ENCODE results near the gene KLC1.
"Not testable (repeated sequence)": the region's sequence is repeated elsewhere in the genome, so short reads cannot be mapped to it uniquely, and the experiment has no call there.

Gene KLC1

DNA sequence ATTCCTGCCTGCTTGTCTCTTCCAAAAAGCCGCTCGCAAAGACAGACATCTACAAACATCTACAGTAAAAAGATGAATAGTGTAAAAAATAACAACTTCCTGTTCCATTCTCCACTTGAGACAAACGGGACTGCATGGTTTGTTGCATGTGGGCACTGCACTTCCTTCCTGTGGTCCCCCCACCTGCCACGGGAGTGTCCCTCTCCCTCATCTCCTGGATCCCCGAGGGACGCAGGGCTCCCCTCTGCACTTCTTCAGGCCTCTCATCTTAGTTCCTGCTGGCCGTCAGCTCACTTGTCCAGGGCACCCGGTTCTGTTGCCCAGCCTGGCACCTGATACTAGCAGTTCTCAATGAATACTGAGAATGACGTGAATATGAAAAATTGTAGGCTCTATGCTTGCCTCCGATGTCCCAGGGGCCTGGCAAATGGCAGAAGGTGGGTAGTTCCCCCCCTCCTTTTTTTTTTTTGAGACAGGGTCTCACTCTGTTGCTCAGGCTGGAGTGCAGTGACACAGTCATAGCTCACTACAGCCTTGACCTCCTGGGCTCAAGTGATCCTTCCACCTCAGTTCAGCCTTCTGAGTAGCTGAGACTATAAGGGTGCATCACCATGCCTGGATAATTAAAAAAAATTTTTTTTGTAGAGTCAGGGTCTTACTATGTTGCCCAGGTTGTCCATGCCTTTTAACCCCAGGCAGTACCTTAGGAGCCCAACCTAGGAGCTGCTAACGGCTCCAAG, 3.5 kb upstream of the KLC1 start:
- peak; percentile 43 for DNase-seq (ENCODE audit: low spot score)

DNA sequence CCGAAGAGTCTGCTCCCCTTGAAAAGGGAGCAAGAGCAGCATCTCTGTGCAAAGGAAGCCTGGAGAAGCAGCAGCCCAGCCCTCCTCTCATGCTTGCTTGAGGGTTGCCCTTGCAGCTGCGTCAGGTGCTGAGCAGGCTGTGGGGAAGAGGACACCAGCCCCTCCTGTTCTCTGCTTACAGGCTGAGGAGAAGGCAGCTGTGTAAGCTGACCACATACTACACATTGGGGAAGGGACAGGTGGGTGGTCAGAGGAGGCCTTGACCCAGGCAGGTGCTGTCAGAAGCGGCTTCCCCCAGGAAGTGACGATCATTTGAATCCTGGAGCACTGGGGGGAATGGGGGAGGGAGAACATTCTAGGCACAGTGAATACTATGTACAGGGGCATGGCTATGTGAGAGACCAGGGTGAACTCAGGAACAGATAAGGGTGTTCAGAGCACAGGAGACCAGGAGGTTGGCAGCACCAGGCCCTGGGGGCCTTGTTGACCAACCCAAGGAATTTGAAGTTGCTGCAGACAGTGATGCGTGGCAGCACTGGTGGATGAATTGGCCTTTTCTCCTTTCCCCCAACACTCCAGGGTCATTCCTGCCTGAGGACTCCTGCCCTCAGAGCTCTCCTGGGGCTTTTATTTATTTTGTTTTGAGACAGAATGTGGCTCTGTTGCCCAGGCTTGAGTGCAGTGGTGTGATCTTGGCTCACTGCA, 2.7 kb upstream of the KLC1 start:
- DNase-seq (ENCODE audit: low spot score) = no peak

DNA sequence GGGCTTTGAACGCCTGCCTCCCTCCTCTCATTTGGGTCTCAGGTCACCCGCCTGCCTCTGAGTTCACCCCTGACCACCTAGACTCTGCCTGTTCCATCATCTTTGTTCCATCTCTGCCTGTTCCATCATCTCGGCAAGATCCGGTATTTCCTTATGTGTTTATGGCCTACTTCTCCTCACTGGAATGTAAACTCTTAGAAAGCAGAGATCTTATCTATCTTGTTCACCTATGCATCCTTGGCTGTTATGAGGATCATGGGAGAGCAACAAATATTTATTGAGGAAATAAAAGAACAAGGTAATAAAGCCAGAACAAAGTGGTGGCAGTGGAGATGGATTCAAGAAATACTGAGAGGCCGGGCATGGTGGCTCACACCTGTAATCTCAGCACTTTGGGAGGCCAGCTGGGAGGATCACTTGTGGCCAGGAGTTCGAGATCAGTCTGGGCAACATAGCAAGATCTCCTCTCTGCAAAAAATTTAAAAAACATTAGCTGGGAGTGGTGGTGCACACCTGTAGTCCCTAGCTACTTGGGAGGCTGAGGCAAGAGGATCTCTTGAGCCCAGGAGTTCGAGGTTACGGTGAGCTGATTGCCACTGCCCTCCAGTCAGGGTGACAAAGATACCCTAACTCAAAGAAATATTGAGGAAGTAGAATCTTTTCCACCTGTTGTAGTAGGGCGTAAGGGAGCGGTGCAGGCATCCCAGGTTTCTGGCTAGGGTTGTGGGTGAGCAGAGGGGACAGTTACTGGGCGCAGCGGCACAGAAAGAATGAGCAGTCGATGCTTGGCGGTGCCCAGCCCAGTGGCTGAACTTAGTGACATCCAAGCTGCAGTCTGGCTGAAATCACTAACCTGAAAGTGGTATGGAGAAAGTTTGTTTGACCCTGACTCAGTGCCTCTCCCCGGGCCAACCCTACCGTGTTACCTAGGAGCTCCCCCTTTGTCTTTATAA, 1.7 kb upstream of the KLC1 start:
- DNase-seq (ENCODE audit: low spot score) = no peak

DNA sequence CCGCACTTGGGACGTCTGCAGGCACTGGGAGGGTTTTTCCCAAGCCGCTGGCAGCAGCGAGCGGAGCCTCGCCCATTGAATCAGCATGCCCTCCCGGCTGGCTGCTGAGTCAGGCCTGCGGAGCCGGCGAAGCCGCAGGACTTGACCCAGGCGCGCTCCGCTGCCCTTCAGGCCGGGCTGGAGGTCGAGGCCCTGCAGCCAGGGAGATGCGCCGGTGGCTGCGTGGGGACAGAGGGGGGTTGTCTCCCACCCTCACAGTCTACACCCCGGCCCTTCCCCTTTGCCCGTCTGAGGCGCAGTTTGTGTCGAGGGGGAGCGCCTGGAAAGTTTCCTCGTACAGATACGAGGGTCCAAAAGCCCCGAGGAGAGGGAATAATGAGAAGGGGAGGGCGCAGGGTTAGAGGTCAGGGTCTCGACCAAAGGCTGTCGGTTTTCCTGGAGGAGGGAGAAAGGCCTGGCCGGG, 759 bp upstream of the KLC1 start:
- no peak for DNase-seq (ENCODE audit: low spot score)

DNA sequence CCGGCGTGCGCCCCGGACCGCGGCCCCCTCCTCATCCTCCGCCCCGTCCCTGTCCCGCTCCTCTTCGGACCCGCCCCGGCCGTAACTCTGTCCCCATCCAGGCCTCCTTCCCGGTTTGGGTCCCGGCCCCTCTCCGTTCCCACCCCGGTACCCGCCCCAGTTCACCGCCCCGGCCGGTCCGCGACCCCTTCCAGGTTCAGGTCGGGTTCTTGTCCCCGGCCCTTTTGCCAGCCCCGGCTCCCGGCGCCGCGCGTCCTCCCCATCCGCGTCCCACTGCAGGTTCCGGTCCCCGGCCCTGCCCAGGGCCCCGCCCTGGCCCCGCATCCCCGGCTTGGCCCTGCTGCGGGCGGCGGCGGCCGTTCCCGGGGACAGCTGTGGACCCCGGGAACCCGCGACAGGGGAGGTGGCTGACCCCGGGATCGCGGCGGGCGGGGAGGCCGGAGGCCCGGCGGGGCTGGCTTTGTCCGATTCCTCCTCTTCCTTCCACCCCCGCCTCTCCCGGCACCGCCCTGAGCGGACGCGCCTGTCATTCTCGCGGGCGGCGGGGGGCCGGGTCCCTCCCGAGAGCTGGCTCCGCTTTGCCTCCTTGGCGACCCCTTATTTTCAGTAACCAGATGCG, 601 bp downstream of the KLC1 start:
- DNase-seq (ENCODE audit: low spot score) = peak; percentile 41

DNA sequence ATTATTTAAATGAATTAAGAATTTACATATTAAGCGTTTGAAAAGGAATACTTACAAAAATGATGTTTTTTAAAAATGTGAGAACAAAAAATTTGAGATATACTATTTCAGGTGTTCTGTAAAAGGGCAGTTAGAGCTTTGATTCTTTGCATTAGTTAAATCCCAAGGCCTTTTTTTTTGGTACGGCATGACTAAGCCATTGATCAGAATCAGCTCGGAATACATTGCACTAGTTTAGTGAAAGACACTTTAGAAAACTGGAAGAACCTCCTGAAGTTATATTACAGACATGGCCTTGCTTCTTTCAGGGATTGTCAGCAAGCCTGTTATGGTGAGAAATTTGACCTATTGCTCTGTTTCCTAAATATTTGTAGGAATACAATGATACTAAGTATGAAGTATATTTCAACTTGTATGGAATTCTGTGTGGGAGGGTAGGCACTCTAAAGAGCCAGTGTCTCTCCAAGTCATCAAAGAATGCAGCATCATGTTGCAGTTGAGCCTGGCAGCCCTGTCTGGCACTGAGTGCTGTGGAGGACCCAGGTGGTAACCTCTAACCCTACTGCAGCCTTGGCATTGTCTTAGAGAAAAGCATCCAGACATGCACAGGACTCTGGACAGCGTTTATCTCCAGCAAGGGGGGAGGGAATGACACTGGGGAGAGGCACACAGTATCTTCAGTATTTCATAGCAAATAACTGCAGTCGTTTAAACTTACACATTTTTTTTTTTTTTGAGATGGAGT, 1.5 kb downstream of the KLC1 start:
- DNase-seq (ENCODE audit: low spot score) = no peak

DNA sequence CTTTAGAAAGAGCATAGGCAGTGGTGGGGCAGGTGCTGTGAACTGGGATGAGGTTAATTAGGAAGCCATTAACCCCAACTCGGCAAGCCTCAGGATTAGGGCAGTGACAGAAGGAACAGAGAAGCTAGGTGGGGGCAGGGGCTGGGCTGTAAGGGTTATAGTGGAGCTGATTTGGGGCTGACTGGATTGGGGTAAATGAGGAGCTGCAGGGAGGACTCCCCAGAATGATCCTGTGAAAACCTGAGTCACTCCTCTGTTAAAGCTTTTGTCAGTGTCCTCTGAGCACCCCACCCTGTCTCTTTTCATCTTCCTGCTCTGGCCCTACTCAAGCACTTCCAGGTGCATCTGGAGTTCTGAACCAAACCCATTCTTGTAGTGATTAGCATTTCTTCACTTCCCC, 4.4 kb downstream of the KLC1 start:
- no peak for DNase-seq (ENCODE audit: low spot score)

DNA sequence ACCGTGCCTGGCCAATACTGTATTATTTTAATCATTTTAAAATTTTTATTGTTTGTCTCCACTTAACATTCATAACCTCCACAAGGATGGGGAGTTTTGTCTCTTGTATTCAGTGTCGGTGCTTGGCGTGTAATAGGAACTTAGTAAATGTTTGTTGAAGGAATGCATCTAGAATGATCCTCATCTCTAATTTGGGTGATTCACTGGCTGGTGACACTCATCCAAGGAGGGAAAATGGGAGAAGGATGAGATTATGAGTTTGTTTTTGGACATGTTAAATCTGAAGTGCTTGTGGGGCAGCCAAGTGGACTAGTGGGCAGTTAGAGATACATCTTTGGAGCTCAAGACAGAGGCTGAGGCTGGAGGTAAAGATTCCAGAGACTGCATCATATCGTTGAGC, 5.1 kb downstream of the KLC1 start:
- DNase-seq (ENCODE audit: low spot score) = no peak

DNA sequence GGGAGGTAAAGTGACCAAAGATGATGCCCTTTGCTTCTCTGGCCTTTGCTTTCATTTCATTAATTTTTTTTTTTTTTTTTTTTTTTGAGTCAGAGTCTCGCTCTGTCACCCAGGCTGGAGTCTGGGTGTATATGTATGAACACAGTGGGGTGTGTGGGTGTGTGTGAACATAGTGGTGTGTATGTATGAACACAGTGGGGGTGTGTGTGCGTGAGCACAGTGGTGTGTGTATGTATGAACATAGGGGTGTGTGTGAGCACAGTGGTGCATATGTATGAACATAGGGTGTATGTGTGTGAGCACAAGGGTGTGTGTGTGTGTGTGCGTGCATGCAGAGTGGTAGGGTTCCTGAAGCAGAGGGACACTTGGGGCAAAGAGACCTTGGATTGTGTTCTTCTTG, 9.6 kb downstream of the KLC1 start:
- no peak for DNase-seq (ENCODE audit: low spot score)

DNA sequence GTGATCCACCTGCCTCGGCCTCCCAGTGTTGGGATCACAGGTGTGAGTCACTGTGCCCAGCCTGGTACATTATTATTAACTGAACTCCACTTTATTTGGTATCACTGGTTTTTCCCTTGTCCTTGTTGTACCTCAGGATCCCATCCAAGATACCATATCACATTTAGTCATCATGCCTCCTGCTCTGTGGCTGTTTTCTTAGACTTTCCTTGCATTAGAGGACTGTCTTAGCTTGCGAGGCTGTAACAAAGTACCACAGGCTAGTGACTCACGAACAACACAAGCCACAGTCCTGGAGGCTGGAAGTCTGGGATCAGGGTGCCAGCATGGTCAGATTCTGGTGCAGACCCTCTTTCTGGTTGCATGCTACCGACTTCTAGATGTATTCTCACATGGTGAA, 12.2 kb downstream of the KLC1 start:
- no peak for DNase-seq (ENCODE audit: low spot score)

DNA sequence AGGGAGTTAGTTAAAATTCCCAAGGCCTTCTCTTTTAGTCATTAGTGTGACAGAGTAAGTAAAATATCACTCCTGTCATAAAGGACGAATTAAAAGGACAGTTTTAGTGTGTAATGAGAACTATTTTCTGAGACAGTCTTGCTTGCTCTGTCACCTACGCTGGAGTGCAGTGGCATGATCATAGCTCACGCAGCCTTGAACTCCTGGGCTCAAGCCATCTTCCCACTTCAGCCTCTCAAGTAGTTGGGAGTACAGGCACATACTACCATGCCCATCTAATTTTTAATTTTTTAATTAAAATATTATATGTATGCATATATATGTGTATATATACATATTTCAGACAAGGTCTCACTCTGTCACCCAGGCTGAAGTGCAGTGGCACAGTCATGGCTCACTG, 17.2 kb downstream of the KLC1 start:
- DNase-seq (ENCODE audit: low spot score) = no peak

DNA sequence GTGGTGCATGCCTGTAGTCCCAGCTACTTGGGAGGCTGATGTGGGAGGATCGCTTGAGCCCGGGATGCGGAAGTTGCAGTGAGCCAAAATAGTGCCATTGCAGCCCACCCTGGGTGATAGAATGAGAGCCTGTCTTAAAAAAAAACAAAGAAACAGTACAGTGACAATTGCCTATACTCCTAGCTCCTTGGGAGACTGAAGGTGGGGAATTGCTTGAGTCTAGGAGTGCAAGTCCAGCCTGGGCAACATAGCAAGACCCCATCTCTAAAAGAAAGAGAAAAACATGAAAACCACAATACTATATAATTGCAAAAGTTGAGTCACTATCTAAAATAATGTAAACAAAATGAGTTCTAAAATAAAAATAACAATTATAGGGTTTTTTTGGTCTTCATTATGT, 20.0 kb downstream of the KLC1 start:
- DNase-seq (ENCODE audit: low spot score) = no peak

DNA sequence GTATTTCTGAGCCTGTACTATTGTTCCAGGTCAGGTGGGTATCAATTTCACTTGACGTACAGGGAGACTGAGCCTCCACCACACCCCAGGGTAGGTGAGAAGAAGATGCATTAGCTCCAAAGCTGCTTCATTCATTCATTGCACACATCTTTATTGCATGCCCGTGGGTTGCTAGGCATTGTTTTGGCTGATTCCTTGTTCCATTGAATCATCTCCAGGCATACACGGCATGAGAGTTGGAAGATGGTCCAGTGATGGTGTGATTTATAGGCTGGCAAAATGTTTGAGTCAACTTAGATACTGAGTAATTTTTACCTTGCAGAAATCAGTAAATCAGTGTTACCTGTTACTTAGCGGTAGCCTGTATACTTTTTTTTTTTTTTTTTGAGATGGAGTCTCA, 21.2 kb downstream of the KLC1 start:
- no peak for DNase-seq (ENCODE audit: low spot score)

DNA sequence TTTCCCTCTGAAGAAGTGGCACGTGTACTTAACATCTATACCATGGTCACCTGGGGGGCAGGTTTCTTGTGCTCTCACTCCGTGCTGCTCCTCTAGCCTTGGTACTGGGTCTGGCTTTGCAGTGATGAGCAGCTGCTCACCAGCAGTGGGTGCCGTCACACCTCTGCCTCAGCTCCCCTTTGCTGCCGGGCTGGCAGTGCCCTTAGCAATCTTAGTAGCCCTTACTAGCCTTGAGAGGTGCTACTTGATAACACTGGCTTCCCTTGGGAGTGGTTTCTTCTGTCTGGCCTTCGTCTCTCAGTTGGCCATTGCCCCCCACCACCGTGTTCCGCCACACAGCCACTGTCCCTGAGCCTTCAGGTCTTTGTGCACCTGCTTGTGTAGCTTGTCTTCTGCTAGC, 22.6 kb downstream of the KLC1 start:
- no peak for DNase-seq (ENCODE audit: low spot score)

DNA sequence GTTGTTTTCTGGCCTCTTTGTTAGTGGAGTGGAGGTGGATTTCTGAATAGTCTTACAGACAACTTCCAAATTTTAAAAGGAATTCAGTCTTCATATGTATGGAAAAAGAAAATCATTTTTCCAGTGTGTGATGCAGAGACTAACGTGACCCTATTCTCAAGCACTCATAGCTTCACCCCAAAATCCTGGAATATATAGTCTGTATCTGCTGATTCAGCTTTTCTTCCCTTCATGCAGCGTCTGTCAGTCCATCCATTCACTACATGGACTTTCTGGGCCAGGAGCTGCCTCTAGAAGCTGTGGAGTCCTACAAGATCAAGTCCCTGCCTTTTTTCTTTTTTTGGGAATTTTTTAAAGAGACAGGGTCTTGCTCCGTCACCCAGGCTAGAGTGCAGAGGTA, 23.8 kb downstream of the KLC1 start:
- DNase-seq (ENCODE audit: low spot score) = no peak

DNA sequence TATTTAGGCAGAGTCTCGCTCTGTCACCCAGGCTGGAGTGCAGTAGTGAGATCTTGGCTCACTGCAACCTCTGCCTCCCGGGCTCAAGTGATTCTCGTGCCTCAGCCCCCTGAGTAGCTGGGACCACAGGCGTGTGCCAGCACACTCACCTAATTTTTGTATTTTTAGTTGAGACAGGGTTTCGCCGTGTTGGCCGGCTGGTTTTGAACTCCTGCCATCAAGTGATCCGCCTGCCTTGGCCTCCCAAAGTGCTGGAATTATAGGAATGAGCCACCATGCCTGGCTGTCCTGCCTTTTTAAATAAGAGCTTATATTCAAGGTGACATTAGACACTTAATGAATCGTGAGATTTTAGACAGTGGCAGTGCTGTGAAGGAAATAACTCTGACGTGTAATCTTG, 24.3 kb downstream of the KLC1 start:
- DNase-seq (ENCODE audit: low spot score) = not testable (repeated sequence)

DNA sequence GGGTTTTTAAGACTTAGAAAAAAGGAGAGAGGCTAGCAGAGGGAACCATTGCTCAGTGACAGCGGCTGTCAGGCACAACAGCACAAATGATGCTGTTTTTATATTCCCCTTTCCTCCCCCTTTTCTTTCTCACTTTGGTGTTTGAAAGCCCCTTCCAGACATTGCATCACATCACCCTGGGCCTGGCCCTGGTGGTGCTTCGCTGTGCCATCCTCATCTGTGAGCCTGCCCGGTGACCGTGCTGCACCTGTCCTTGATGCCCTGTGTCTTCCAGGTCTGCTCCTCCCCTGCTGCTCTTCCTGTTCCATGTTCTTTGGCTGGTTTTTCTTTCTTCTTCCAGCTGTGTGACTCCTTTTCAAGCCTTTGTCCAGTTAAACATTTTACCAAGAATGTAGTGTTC, 24.8 kb downstream of the KLC1 start:
- no peak for DNase-seq (ENCODE audit: low spot score)

DNA sequence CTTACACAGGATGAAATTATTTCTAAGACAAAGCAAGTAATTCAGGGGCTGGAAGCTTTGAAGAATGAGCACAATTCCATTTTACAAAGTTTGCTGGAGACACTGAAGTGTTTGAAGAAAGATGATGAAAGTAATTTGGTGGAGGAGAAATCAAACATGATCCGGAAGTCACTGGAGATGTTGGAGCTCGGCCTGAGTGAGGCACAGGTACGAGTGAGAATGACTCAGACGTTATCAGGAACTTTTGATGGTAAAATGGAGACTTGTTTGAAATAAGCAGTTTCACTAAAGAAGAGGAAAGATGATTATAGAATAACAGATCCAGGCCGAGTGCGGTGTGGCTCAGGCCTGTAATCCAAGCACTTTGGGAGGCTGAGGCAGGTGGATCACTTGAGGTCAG, 25.6 kb downstream of the KLC1 start:
- no peak for DNase-seq (ENCODE audit: low spot score)

DNA sequence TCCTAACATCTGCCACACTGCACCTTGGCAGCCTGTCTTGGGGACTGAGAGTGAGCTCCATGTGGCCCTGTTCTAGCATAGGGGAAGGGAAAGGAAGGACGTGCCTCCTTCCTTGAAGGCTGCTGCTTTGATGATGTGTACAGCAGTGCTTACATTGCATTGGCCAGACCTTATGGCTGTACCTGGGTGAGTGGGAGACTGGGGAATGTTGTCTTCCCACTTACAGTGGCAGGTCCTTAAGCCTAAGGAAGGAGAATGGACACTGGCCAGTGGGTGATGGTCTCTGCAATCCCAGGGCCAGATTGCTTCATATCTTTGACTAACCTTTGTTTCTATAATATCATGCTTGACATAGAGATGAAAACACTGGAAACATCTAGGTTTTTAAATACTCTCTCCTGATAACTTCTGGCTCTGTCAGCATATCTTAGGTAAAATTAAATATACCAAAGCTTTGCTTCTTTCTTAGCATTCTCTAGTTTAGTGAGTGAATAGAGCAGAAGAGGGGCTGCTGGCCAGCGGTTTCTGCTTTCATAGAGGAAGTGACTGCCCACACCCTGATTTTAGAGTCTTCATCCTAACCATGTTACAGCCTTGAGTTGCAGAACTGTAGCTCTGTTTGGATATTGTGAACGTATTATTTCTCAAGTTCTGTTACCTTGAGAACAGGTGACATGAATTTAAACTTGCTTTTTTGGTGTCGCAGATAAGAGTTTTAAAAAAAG, 27.2 kb downstream of the KLC1 start:
- no peak for DNase-seq (ENCODE audit: low spot score)

DNA sequence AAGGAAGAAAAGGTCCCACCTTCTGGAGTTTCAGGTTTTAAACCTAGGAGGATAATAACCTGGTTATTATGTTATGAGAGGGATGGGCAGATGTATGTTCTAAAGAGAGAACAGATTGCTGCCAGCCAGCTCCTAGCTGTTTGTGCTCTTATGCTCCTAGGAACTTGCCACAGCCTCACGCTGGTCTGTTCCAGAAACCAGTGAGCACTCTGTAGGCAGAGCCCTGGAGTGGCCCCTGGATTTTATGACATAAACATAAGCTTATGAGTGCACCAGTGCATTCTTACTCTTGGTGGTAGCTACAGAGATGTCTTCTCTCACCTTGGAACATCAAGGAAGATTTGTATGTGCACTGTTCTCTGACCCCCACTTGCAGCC, 27.7 kb downstream of the KLC1 start:
- DNase-seq (ENCODE audit: low spot score) = no peak

DNA sequence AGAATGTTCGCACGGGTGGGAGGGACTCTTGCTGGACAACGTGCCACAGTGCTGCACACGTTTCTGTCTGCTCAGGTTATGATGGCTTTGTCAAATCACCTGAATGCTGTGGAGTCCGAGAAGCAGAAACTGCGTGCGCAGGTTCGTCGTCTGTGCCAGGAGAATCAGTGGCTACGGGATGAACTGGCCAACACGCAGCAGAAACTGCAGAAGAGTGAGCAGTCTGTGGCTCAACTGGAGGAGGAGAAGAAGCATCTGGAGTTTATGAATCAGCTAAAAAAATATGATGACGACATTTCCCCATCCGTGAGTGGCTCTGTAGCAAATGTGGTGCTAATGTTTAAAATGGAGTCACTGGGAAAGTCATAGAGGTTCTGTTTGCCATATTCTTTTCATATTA, 28.5 kb downstream of the KLC1 start:
- DNase-seq (ENCODE audit: low spot score) = no peak

All from activated CD4-positive, alpha-beta T cell treated with anti-CD3 and anti-CD28 coated beads, Interleukin-2, Interleukin-4, amounts not matched to agents 100 ng/mL and 50 ng/mL, durations not matched to agents 16 hours and 8 hours (primary cell).